HEK293T (cell line): ENCODE results near the gene IPO11.

ENCODE experiments used
- FOXA1 ChIP-seq: fragments of 450-650 bp; IDR thresholded peaks from 2 replicates; pipeline ENCODE4 v1.6.1; 2016; ENCODE audit warnings: mild to moderate bottlenecking
- NFRKB ChIP-seq: fragments of 450-650 bp; IDR thresholded peaks from 2 replicates; pipeline ENCODE4 v1.6.1; 2016; ENCODE audit warnings: mild to moderate bottlenecking, moderate library complexity
- SP1 ChIP-seq: fragments of 450-650 bp; IDR thresholded peaks from 2 replicates; pipeline ENCODE4 v1.6.1; 2017

GRCh38 chr5:62578540-62578939 lies 166.0 kb downstream of the IPO11 start, which contains the start of gene LRRC70:
- TF ChIP-seq FOXA1: no peak
- TF ChIP-seq NFRKB: no peak
- TF ChIP-seq SP1: no peak
